Astrocyte of the cerebellum (primary cell): ENCODE measurements around the gene MED1.
"Not testable (repeated sequence)": the region's sequence is repeated elsewhere in the genome, so short reads cannot be mapped to it uniquely, and the experiment has no call there.

Experiments
- DNase-seq: peaks from one replicate; pipeline ENCODE4 v3.0.0-alpha.2; 2011; ENCODE audit warnings: low read depth
- H3K4me3 ChIP-seq: 2 replicates; pipeline ENCODE4 v1.5.1; 2011; ENCODE audit warnings: mild to moderate bottlenecking, low read depth, low read length, moderate library complexity
- CTCF ChIP-seq: IDR thresholded peaks from 2 replicates; pipeline ENCODE4 v1.5.1; 2012; ENCODE audit warnings: low read length, low read depth, moderate library complexity, mild to moderate bottlenecking; ENCODE audit errors: missing control alignments
- in situ Hi-C: cut with HindIII; loops from 2 replicates; pipeline ENCODE4 v1.10.0; 2017; ENCODE audit warnings: low sequenced_read_pairs

The MED1 gene

GRCh38 chr17:39391448-39391847 lies 59.6 kb downstream of the MED1 start:
- in situ Hi-C loops, result no loop called here
- no peak overlapping the region for H3K4me3 ChIP-seq
- TF ChIP-seq CTCF, result no peak
- no peak for DNase-seq

GRCh38 chr17:39385040-39385439 lies 66.0 kb downstream of the MED1 start:
- DNase-seq, result no peak
- in situ Hi-C loops, result no loop called here
- no peak for TF ChIP-seq CTCF
- H3K4me3 ChIP-seq, result no peak overlapping the region

GRCh38 chr17:39380144-39380543 lies 70.9 kb downstream of the MED1 start:
- in situ Hi-C loops, result no loop called here
- no peak overlapping the region for H3K4me3 ChIP-seq
- no peak for DNase-seq
- TF ChIP-seq CTCF, result no peak

- no peak overlapping the region for H3K4me3 ChIP-seq
- TF ChIP-seq CTCF, result no peak
- DNase-seq, result no peak
- in situ Hi-C loops, result no loop called here
Measured at GRCh38 chr17:39376434-39376833, 74.6 kb downstream of the MED1 start.

GRCh38 chr17:39367805-39368204 lies 83.3 kb downstream of the MED1 start:
- DNase-seq, in situ Hi-C loops, H3K4me3 ChIP-seq: not testable (repeated sequence)

GRCh38 chr17:39365872-39366271 lies 85.2 kb downstream of the MED1 start:
- H3K4me3 ChIP-seq, result no peak overlapping the region
- in situ Hi-C loops, result no loop called here
- TF ChIP-seq CTCF, result no peak
- no peak for DNase-seq

GRCh38 chr17:39365242-39365641 lies 85.8 kb downstream of the MED1 start:
- DNase-seq, result no peak
- no peak overlapping the region for H3K4me3 ChIP-seq
- in situ Hi-C loops, result no loop called here
- TF ChIP-seq CTCF, result no peak
